Central memory CD8-positive, alpha-beta T cell (primary cell): ENCODE data around the gene MT1HL1.

Source experiments
- ATAC-seq: fragments of 150-1000 bp; cut with Tn5 transposase; replicated peaks from 2 replicates; pipeline ENCODE4 v1.10.0; 2022; ENCODE audit warnings: mild to moderate bottlenecking, moderate FRiP score, moderate number of reproducible peaks; ENCODE audit not compliant: poor library complexity, severe bottlenecking; ENCODE audit errors: extremely low read depth
- DNase-seq, 2 donors: peaks; one replicate each; pipeline ENCODE4 v3.0.0; 2021; ENCODE audit warnings: low spot score in 2 of 2
- H3K27ac Mint-ChIP-seq: one replicate; pipeline ENCODE4 v1.8.0; 2022; ENCODE audit warnings: low read depth, mild to moderate bottlenecking, moderate library complexity, mixed read lengths
- H3K27me3 Mint-ChIP-seq: one replicate; pipeline ENCODE4 v1.8.0; 2022; ENCODE audit warnings: mixed read lengths
- H3K36me3 Mint-ChIP-seq: one replicate; pipeline ENCODE4 v1.8.0; 2022; ENCODE audit warnings: mild to moderate bottlenecking, moderate library complexity, mixed read lengths; ENCODE audit not compliant: insufficient read depth
- H3K4me1 Mint-ChIP-seq: one replicate; pipeline ENCODE4 v1.8.0; 2022; ENCODE audit warnings: mixed read lengths
- H3K4me3 Mint-ChIP-seq: one replicate; pipeline ENCODE4 v1.8.0; 2022; ENCODE audit warnings: mild to moderate bottlenecking, moderate library complexity, mixed read lengths
- H3K9me3 Mint-ChIP-seq: one replicate; pipeline ENCODE4 v1.8.0; 2022; ENCODE audit warnings: mixed read lengths

The MT1HL1 gene

GRCh38 chr1:237004116-237004515 is at the start of gene MT1HL1:
Gene MT1HL1, minus strand, starts transcription at chr1:237004441. Its CDS starts 69 bp downstream, at chr1:237004372.
- Mint-ChIP-seq H3K27me3 (peaks cover 37% of the 10 kb centered on the region), H3K27ac (no peak within 1 kb of the TSS), H3K9me3 (no peaks in the 10 kb centered on the region), H3K36me3 (no peaks in the 10 kb centered on the region), H3K4me1 (no peaks in the 10 kb centered on the region), H3K4me3 (no peak within 1 kb of the TSS)
- no peak for ATAC-seq
- no peak for DNase-seq

GRCh38 chr1:237050915-237051314 is 46.7 kb upstream of the MT1HL1 start:
- no peaks in the 10 kb centered on the region for H3K4me1 Mint-ChIP-seq
- no peak for DNase-seq
- H3K27ac Mint-ChIP-seq = no peak overlapping the region
- H3K36me3 Mint-ChIP-seq = no peaks in the 10 kb centered on the region
- H3K4me3 Mint-ChIP-seq = no peak overlapping the region
- no peaks in the 10 kb centered on the region for H3K9me3 Mint-ChIP-seq
- H3K27me3 Mint-ChIP-seq = peaks cover 41% of the 10 kb centered on the region
- ATAC-seq = no peak

- ATAC-seq = no peak
- H3K27me3 Mint-ChIP-seq = peaks cover 35% of the 10 kb centered on the region
- H3K4me1 Mint-ChIP-seq = no peaks in the 10 kb centered on the region
- H3K36me3 Mint-ChIP-seq = no peaks in the 10 kb centered on the region
- no peaks in the 10 kb centered on the region for H3K9me3 Mint-ChIP-seq
- H3K27ac Mint-ChIP-seq = no peak overlapping the region
- DNase-seq = no peak
- no peak overlapping the region for H3K4me3 Mint-ChIP-seq
Observed at GRCh38 chr1:237050185-237050584, 45.9 kb upstream of the MT1HL1 start.

- H3K4me1 Mint-ChIP-seq = no peaks in the 10 kb centered on the region
- DNase-seq (no peak), ATAC-seq (no peak)
- H3K27me3 Mint-ChIP-seq = peaks cover 21% of the 10 kb centered on the region
- no peaks in the 10 kb centered on the region for H3K9me3 Mint-ChIP-seq
- no peak overlapping the region for H3K27ac Mint-ChIP-seq
- no peak overlapping the region for H3K4me3 Mint-ChIP-seq
- no peaks in the 10 kb centered on the region for H3K36me3 Mint-ChIP-seq
Observed at GRCh38 chr1:237048803-237049202, 44.6 kb upstream of the MT1HL1 start.

- H3K27me3 Mint-ChIP-seq = peaks cover 15% of the 10 kb centered on the region
- no peak overlapping the region for H3K4me3 Mint-ChIP-seq
- no peak overlapping the region for H3K27ac Mint-ChIP-seq
- no peaks in the 10 kb centered on the region for H3K36me3 Mint-ChIP-seq
- no peaks in the 10 kb centered on the region for H3K9me3 Mint-ChIP-seq
- peaks cover 11% of the 10 kb centered on the region for H3K4me1 Mint-ChIP-seq
- no peak for ATAC-seq
- no peak for DNase-seq
Observed at GRCh38 chr1:237045278-237046016, 41.2 kb upstream of the MT1HL1 start.

DNA sequence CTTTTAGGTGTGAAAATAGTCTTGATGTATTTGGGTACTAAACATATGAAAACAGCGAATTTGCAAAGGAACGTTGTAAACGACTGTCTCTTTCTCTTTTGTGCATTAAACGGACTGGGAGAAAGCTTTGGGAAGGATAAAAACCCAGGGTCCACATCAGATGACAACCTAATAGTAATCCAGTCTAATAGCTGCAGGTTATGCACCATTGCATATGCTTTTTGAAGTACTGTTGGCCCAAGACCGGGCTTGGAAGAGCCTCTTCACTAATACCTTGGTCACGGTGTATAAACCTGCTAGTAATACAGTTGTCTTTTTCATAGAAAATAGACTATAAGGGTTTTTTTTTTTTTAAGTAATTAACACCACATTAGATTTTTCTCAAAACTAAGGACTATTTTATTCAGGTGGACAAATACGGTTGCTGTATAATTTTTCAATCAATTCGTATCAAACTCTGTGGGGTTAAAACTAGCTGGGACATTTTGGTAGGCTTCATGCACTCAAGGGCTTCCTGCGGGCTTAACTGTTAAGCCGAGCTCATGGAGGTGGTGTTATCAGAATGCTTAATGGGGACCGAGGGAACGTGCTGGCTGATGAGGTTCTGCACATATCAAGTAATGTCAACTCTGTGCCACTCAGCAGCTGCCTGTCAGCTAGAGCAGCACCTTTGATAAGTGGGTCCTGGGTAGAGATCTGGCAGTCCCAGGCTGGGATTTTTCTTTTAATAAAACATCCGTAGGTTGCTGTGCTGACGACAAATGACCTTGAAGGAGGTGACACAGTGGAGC is 39.8 kb upstream of the MT1HL1 start:
- Mint-ChIP-seq H3K36me3 (no peaks in the 10 kb centered on the region), H3K9me3 (no peaks in the 10 kb centered on the region), H3K27ac (no peak overlapping the region), H3K4me3 (peak overlapping the region; percentile 33), H3K4me1 (peaks cover 11% of the 10 kb centered on the region), H3K27me3 (peaks cover 19% of the 10 kb centered on the region)
- DNase-seq = no peak
- no peak for ATAC-seq

DNA sequence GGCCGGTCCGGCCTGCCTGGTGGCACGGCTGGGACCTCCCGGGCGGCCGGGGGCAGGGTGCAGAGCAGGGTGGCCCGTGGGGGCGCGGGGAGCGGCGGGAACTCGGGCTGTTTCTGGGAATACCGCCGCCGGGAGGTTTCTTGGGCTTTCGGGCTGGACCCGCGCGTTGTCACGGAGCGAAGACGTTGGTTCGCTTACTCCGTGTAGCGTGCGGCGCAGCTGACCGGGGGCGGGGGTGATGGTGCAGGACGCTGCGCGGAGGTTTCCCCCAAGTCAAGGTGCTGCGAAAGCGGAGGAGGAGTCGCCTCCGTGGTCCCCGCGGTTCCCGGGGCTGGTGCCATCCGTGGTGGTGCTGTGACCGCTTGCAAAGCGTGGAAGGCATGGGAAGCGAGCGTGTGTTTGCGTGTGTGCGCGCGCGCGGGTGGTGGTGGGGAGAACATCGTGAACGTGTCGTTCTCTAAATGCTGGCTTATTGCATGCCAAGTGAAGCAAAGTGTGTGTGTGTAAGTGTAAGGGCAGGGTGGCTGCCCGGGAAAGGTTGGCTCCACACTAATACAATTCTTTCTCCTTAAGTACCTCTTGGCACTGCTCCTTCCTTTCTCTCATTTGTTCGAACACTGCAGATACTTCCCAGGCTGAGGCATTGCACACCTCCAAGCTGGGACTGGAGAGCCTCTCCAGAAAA is 38.8 kb upstream of the MT1HL1 start:
- DNase-seq = no peak
- Mint-ChIP-seq H3K36me3 (no peaks in the 10 kb centered on the region), H3K9me3 (no peaks in the 10 kb centered on the region), H3K27me3 (peaks cover 19% of the 10 kb centered on the region), H3K4me1 (peaks cover 11% of the 10 kb centered on the region), H3K4me3 (peak overlapping the region; percentile 33), H3K27ac (no peak overlapping the region)
- no peak for ATAC-seq

DNA sequence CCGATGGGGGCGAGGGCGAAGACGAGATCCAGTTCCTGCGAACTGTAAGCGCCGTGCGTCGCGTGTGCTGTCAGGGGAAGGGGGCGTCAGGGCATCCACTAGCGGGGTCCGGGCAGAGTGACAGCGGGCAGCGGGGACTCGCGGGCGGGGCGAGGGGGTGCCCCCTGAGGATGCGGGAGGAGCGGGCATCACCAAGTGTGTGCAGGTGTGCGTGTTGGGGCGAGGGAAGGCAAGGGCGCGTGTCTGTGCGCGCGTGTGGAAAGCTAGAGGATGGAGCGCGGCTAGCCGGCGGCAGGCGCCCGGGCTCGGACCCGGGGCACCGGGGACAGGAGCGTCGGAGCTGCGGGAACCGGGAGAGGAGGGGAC is 38.3 kb upstream of the MT1HL1 start:
- Mint-ChIP-seq H3K4me3 (no peak overlapping the region), H3K4me1 (peaks cover 11% of the 10 kb centered on the region), H3K36me3 (no peaks in the 10 kb centered on the region), H3K27me3 (peaks cover 19% of the 10 kb centered on the region), H3K27ac (no peak overlapping the region), H3K9me3 (no peaks in the 10 kb centered on the region)
- ATAC-seq = no peak
- no peak for DNase-seq

DNA sequence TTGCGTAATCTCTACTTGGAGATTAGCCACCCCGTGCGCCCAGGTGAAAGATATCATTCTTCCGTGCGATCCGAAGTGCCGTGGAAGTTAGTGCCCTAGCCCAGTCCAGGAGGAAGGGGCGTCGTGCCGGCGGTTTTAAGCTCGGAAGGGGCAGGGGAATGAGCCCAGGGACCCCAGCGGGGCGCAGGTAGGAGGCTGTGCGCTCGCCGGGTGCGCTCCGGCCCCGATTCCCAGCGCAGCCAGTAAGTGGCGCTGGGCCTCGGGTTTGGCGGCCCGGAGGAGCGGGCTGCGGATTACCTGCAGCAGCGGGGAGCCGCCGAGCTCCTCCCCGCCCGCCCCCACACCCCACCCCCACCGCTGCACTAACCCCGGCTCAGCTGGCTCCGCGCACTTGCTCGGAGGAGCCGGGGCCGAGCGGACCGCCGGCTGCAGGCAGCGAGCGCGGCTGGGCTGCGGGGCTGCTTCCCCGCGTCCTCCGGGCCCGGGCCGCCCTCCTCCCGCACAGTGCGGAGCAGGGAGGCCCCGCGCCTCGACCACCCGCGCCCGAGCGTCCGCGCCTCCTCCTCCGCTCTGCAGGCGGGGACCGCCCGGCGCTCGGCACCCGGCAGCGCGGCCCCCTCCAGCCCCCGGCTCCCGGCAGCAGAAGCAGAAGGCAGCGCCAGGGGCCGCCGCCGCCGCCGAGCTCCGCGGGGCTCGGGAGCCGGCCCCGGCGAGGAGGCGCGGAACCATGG is 37.7 kb upstream of the MT1HL1 start, which contains the start of gene RYR2:
RYR2 (plus strand) TSS at position 390 of the 731 bp plus-strand sequence; CDS start at position 728, 338 bp downstream.
- ATAC-seq = no peak
- no peak for DNase-seq
- H3K36me3 Mint-ChIP-seq = no peaks in the 10 kb centered on the region
- H3K27me3 Mint-ChIP-seq = peaks cover 19% of the 10 kb centered on the region
- H3K9me3 Mint-ChIP-seq = no peaks in the 10 kb centered on the region
- peaks cover 11% of the 10 kb centered on the region for H3K4me1 Mint-ChIP-seq
- no peak within 1 kb of the TSS for H3K27ac Mint-ChIP-seq
- H3K4me3 Mint-ChIP-seq = peak within 1 kb of the TSS; percentile 19

- Mint-ChIP-seq H3K36me3 (no peaks in the 10 kb centered on the region), H3K27ac (no peak overlapping the region), H3K27me3 (peaks cover 19% of the 10 kb centered on the region), H3K9me3 (no peaks in the 10 kb centered on the region), H3K4me3 (peak overlapping the region; percentile 19), H3K4me1 (peaks cover 11% of the 10 kb centered on the region)
- ATAC-seq (no peak), DNase-seq (no peak)
Observed at GRCh38 chr1:237041461-237041794, 37.2 kb upstream of the MT1HL1 start.

DNA sequence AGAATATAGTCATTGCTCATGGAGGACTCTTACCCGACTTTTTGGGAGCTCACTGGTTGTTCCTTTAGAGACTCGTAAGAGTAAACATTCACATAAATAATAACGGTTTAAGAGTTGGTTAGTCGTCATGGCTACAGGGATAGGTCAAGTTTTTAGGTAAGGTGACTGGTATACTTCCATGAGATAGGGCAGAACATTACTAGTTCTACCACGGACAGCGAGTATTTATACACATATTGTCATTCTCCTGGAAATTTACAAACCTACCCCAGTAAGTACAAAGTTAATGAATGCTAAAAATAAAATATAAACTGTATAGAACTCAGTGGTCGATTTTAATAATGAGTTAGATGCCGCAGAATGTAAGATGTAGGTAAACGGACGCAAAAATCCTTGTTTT is 36.6 kb upstream of the MT1HL1 start:
- H3K4me3 Mint-ChIP-seq = no peak overlapping the region
- H3K9me3 Mint-ChIP-seq = no peaks in the 10 kb centered on the region
- DNase-seq (no peak), ATAC-seq (no peak)
- no peaks in the 10 kb centered on the region for H3K36me3 Mint-ChIP-seq
- no peak overlapping the region for H3K27ac Mint-ChIP-seq
- peaks cover 11% of the 10 kb centered on the region for H3K4me1 Mint-ChIP-seq
- peaks cover 19% of the 10 kb centered on the region for H3K27me3 Mint-ChIP-seq

GRCh38 chr1:237038211-237038610 is 34.0 kb upstream of the MT1HL1 start:
- Mint-ChIP-seq H3K4me1 (peaks cover 6% of the 10 kb centered on the region), H3K4me3 (no peak overlapping the region), H3K9me3 (no peaks in the 10 kb centered on the region), H3K27me3 (peaks cover 21% of the 10 kb centered on the region), H3K36me3 (no peaks in the 10 kb centered on the region), H3K27ac (no peak overlapping the region)
- no peak for DNase-seq
- ATAC-seq = no peak
